ENCODE results near the gene GOSR1.

DNA sequence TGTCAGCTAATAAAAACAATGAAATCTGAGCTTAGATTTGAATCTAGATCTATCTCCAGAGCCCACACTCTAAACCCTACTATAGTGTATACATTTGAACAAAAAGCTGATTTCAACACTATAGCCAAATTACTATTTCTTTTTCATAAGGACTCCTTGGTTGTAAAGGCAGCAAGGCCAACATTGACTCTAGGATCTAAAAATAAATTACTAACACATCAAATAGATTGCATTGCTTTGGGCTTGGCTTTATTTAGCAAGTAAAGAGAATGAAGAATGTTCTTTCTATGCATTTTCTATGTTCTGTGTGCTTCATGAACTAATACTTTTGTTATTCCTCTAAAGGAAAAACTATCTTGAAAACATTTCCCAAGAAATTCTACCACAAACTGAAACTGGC, 5.3 kb downstream of the GOSR1 start:
- TF ChIP-seq TCF4 (CRISPR knock-in tag; IDR thresholded peaks at IDR 0.05; ENCODE audit: borderline replicate concordance) (no peak), PATZ1 (CRISPR knock-in tag; IDR thresholded peaks at IDR 0.05; ENCODE audit: borderline replicate concordance) (no peak), ZFP30 (CRISPR knock-in tag; IDR thresholded peaks at IDR 0.05) (no peak), ZNF8 (CRISPR knock-in tag; IDR thresholded peaks at IDR 0.05) (no peak), CSDC2 (CRISPR knock-in tag; IDR thresholded peaks at IDR 0.05) (no peak)
- TF ChIP-seq, protein P1, sequence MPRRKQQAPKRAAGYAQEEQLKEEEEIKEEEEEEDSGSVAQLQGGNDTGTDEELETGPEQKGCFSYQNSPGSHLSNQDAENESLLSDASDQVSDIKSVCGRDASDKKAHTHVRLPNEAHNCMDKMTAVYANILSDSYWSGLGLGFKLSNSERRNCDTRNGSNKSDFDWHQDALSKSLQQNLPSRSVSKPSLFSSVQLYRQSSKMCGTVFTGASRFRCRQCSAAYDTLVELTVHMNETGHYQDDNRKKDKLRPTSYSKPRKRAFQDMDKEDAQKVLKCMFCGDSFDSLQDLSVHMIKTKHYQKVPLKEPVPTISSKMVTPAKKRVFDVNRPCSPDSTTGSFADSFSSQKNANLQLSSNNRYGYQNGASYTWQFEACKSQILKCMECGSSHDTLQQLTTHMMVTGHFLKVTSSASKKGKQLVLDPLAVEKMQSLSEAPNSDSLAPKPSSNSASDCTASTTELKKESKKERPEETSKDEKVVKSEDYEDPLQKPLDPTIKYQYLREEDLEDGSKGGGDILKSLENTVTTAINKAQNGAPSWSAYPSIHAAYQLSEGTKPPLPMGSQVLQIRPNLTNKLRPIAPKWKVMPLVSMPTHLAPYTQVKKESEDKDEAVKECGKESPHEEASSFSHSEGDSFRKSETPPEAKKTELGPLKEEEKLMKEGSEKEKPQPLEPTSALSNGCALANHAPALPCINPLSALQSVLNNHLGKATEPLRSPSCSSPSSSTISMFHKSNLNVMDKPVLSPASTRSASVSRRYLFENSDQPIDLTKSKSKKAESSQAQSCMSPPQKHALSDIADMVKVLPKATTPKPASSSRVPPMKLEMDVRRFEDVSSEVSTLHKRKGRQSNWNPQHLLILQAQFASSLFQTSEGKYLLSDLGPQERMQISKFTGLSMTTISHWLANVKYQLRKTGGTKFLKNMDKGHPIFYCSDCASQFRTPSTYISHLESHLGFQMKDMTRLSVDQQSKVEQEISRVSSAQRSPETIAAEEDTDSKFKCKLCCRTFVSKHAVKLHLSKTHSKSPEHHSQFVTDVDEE (CRISPR knock-in tag; IDR thresholded peaks at IDR 0.05), result no peak

Measured in SK-N-SH treated with all-trans-retinoic acid at 6 μM for 48 hours (cell line).